Stimulated activated CD4-positive, alpha-beta T cell treated with anti-CD3 and anti-CD28 coated beads, Interleukin-12 subunit alpha, Interleukin-12 subunit beta, amount 100 ng/mL, for 24 hours (primary cell): ENCODE measurements around the gene REX1BD.

Experiments used
- DNase-seq, 2 experiments: peaks; one replicate each; pipeline ENCODE4 v3.0.0-alpha.2; 2020; ENCODE audit warnings: low read depth in 2 of 2

Gene REX1BD

DNA sequence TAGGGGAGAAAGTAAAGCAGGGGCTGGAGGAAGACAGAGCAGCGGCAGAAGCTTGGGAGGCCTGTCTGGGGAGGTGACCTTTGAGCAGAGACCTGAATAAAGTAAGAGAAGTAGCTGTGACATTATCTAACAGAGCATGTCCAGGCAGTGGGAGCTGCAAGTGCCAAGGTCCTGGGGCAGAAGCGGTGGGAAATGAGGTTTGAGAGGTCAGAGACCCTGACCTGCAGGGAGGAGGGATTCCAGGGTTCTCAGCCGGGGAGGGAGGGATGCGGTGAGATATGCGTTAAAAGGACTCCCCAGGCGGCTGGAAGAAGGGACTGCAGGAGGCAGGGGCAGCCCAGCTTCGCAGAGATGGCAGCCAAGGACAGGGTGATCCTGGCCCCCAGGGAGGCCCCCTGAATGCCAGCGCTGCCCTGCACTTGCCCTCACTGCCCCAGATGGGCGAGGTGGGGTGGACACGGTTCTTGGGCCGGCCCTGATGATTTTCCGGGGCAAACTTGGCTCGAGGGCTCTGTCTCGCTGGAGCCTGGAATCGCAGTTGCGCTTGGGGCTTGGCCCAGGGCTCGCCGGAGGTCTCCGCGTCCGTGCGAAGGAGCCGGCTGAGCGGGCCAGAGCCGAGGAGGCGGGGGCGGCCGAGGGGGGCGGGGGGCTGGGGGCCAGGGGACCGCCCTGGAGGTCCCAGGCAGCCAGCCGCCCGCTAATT, 14.8 kb downstream of the REX1BD start:
- DNase-seq = no peak

DNA sequence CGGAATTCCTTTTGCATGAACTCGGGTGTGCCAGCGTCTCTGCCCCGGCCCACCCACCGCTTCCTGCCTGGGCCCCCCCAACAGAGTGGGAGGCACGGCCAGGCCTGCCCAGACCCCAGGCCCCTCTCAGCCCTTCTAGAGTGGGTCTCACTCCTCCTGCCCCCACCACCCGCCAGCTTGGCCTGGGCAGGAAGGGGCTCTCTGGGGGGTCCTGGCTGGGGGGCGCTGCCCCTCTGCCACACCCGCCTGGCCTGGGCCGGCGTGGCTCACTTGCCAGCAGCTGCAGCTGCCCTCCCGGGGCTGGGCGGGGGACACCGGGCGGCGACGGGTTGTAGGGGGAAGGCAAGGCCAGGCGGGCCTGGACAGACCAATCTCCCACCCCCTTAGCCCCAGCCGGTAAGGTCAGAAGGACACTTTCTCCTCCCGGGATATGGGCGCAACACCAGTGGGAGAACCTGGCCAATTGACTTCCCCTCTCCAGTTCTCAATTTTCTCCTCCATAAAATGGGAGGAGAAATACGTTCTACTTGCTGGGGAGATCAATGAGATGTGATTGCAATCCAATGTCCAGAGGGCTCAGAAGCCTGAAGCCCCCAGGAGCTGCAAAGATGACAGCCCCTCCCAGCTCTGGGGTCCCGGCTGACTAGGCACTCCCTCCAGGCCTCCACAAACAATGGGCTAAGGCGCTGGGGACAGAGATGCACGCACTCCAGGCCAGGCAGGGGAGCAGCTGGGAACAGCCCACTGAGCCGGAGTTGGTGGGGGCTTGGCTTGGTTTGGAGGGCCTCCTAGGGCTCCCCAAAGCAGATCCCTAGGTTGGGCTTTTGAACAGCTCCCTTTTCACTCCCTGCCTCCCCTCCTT, 15.6 kb downstream of the REX1BD start:
- DNase-seq = no peak

DNA sequence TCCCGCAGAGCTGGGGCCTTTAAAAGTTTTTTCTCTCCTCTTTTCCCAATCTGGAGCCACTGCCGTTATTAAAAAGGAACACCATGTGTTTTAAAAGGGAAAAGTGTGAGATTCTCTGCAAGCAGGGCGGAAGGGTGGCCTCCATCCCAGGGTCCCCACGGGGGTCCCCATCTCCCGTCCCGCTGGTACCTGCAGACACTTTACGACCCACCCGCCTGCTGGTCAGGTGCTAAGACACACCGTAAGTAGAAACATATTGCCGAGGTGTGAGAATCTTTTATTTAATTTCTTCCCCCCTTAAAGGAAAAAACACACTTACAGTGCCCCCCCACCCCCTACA, 16.2 kb downstream of the REX1BD start:
- DNase-seq = no peak

DNA sequence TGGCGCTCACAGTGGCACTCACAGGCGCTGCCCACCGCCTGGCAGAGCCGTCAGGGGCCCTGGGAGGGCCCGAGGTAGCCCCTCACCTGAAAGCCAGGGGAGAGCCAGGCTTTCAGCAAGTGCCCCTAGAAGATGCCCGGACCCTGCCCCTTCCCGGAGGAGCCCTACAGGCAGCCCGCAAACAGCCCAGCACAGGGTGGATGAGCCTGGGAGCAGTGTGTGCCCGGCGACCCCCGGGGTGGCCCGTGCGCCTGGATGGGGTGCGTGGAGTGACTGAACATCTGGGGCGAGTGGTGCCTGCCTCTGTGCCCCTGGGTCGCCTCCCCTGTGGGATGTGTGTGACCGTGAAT, 16.6 kb downstream of the REX1BD start:
- no peak for DNase-seq

DNA sequence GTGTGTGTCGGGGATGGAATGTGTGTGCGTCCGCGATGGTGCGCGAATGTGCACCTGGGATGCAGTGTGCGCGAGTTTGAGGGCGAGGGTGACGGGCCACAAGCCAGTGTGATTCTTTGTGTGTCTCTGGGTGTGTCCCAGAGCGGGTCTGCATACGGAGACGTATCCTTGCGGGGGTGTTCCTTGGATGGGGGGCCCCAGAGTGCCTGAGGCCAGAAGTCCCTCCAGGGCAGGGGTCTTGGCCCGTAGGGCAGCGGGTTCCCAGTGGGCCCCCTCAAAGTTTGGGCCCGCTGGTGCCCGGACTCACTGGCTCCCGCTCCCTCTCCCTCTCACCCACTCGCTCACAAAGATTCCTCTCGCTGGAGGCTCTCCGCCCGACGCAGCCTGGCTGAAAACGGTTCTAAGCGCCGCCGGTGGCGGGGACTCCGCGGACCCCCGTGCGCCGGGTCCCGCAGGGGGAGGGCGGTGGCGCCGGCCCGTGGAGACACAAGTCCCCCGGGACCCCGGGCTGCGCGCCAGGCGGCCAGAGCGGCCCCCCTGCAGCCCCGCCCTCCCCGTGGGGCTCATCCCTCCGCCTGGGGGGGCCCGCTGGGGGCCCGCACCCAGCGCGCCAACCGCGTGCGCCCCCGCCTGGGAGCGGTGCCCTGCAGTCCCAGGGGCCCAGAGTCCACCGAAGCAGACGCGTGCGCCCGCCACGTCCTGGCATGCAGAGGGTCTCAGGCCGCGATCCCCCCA, 17.1 kb downstream of the REX1BD start:
- DNase-seq = no peak

DNA sequence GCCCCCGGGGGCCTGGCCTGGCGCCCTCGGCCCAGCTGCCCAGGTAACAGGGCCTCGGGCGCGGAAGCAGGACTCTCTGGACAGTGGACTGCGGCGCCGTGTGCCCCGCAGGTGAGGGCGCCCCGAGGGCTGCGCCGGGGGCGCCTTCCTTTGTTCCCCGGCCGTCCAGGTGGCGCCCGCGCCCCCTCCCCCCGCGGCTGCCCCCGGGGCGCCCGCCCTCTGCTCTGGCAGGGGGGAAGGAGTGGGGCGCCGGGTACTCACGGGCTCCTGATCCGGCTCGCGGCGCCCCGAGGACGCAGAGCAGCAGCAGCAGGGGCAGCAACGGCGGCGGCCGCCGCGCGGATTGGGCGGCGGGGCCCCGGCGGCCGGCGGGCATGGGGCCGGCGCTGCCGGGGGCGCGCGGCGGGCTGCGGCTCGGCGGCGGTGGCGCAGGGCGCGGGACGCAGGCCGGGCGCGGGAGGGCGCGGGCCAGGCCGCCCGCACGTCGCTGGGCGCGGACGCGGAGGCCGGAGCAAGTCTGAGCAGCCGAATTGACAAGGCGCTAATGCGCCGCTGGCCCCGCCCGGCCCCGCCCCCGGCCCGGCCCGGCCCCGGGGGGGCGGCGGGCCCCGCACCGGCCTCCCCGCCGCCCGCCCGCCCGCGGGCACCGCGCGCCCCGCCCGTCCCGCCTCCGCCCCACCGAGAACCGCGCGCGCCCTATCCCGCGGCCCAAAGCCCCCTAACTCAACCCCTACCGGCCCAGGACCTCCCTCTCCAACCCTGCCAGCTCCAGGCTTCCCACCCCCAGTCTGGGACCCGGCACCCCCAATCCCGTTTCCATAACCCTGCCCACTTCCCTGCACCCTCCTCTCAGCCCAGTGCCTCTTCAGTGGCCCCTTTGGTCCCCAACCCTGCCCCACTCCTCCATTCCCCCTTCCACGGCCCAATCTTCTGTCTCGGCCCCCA, 18.0 kb downstream of the REX1BD start, which contains the start of gene CRLF1:
CRLF1 (minus strand) TSS at position 519 of the 945 bp plus-strand sequence; CDS start at position 376, 143 bp downstream.
- no peak for DNase-seq

DNA sequence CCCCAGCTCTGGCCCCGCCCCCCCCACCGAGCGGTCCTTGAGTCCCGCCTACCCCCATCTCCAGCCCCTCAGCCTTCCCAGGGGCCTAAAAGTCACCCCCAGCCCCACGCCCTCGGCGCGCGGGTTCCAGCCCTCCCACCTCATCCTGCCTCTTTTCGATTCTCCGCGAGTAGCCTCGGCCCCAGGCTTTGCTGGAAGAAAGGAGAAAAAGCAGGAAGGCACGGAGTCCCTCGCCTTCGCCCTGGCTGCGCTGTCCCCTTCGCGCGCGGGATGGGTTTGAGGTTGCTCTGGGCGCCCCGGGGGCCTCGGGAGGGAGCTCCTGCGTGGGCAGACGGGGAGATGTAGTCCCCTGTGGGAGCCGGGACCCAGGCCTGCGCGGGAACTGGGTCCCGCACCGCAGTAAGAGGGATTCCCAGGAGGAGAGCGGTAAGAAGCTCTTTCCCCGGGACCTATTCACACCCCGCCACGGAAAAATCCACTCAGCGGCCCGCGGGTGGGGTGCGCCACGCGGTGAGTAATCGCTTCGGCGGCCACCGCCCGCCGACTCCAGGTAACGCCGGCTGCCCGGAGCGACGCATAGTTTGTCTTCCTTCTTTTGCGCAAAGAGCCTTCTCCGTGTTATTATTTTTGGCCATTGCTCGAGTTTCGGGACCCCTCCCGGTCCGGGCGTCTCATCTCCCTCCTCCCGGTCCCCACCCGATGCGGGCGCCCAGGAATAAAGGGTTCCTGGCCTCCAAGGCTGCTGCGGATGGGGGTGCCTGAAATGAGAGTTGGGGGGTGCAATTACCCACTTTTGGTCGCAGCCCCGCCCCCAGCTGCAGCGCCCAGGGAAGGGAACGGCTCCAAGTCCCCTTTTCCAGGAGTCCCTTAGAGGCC, 18.9 kb downstream of the REX1BD start:
- no peak for DNase-seq

DNA sequence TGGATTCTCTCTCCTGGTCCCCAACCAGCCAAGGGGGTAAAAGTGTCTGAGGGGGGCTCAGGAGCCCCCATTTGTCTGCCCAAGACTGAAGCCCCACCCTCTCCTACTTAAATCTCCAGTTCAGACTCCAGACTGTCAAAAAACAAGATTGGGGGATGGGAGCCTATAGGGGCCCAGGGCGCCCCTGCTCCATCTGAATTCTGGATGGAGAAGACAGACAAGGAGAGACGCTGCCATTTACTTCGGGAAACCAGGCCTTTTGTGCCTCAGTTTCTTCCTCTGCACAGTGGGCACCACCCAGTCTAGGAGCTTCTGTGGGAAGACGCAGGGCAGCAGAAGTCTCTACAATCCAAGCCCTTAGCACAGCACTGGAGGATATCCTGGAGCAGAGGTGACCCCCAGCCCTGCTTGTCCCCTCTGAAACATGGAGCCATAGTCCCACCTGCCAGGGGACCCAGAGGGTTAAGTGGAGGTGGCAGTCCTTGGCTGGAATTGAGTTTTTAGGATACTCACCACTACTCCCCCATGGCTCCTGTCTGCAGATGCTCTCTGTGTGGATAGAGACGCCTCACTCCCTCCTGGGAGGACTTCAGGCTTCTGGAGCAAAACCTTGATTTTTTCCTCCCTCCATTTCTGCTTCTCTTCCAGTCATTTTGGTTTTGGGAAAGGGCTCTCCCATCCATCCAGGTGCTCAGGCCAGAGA, 19.7 kb downstream of the REX1BD start:
- no peak for DNase-seq

DNA sequence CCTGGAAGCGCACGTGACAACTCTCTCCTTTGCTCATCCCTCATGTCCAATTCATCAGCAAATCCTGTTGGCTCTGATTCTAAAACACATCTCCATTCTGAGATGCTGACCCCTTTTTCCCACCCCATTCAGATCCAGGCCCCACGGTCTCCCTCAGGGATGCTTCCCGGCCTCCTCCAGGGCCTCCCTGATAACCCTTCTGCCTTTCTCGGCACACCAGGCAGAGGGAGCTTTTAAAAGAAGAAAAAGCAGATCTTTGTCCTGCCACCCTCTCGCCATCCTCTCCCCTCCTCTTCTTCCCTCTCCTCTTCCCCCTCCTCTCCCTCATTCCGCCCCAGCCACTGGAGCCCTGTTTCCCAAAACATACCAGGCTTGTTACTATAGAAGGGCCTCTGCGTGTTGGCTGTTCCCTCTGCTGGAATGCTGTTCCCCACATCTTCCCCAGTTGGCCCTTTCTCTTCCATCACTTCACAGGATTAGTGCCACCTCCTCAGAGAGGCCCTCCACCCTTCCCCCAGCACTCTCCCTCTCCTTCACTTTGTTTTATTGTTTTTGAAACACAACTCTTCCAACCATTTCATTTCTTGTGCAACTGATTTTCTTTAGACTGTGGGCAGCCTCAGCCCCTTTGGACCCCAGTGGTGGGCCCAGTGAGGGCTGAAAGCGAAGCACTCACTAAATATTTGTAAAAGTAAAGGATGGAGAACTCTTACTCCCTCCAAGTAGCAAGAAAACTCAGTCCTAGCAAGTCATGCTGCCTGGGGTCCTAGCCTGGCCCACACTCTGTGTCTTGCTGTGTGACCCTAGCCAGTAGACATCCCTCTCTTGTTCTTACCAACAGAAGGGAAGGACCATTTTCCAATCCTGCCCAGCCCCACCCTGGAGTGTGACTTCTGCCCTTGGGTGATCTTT, 20.5 kb downstream of the REX1BD start:
- DNase-seq = no peak

DNA sequence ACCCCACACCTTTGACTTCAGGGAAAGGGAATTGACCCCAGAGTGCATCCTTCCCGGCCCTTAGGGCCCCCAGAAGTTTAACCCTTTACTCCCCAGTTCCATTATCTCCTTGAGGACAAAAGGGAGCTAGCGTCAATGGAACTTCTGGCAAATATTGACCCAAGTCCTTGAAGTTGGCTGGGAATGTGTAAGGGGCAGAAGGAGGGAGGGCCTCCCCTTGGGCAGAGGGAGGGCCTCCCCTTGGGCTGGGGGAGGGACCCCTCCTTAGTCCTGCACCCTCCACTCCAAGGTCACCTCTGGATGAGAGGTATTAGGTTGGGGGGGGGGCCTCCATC, 21.1 kb downstream of the REX1BD start:
- DNase-seq = no peak

DNA sequence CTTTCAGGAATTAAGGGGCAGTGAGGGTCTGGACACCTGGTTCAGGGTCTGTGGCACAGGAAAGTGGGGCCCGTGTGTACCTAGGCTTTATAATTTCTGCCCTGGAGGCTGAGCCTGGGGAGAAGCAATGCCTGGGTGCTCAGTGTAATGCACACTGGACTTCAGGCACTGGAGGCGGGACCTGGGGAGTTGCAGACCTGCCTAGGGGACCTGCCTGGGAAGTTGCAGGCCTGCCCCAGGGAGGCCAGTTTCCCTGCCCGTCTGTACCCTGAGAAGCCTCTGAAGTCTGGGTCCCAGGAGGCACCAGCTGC, 21.6 kb downstream of the REX1BD start:
- DNase-seq = no peak

DNA sequence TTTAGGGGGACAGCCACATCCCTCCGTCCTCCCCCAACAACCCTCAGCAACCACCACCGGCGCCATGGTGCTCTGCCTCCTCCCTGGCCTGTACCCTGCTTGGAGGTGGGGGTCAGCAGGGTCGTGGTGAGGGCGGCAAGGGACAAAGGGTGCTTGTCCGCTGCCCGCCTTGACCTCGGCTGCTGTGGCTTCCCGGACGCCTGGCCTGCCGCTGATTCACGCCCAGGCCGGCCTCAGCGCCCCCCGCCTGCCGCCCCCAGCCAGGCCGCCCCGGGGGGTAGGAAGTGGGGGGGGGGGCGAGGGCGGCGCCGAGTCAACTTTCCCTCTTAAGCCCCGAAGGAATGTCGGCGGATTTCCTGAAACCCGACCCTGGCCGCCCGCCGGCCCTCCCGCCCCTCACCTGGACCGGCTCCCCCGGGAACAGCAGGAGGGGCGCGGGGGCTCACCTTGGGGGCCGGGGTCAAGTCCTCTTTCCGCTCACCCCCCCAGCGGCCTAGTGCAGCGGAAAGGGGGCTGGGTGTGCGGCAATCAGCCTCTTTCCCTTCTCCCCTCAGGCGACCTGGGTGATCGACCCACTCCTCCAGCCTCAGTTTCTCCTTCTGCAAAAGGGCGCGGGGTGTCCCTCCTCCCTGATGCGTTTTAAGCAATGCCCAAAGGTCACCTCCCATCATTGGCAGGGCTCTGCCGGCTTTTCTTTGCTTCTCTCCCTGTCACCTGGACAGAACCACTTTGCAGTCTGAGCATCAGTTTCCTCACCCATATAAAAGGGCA, 22.1 kb downstream of the REX1BD start:
- no peak for DNase-seq

DNA sequence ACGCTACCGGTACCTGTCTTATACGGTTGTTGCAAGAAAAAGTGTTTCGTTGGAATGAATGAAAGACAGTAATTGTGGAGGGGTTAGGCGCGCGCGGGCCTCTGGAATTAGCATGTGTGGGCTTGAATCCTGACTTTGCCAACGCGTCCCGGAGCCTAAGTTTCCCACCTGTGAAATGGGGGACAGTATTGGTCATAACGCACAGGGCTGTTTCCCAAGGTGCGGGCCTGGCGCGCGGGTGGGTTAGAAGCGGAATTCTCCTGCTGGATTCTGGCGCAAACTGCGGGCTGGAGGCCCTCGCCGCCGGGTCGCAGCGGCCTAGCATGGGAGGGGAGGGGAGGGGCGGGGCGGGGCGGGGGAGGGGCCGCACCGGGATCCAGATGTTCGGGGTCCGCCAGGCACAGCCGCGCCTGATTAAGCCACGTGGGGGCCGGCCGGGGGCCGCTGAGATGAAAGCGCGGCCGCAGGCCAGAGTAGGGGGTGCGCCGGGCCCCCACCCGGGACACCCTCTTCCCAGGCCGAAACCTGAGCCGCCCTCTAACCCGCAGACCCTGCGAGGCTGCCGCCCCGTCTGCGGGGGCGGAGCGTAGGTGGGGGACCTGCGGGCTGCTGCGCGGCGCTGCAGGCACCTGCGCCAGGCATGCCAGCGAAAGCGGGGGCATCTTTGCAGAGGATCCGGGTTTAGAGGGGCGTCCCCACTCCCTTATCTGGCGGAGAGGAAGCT, 22.9 kb downstream of the REX1BD start:
- DNase-seq = no peak

DNA sequence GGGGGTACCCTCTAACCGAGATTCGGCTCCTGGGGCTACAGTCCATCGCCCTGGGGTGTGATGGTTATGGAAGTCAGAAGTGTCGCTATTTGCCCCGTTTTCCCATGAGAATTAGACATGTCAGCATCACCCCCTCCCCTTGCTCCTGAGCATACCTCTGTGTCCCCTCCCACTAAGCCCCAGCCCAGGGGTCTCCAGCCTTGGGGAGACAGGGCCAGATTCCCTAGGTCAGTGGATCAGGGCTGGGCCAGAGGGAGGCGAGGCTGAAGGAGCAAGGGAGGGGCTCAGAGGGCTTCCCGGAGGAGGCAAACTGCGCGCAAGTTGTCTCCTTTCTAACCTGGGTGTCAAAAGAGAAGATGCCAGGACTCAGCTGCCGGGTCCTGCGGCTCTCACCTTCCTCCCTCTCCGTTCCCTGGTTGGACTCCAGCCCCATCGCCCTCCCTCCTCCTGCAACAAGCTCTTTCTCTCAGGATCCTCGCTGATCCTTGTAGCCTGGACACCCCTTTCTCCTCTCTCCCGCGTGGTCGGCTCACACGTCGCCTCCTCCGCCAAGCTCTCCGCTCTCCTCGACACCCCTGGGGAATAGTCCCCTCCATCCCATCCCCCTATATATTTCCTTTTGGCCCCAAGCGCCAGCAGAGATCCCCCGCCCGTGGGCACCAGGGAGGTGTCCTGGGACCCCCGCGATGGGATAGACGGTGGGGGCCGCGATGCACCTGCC, 23.6 kb downstream of the REX1BD start:
- no peak for DNase-seq

DNA sequence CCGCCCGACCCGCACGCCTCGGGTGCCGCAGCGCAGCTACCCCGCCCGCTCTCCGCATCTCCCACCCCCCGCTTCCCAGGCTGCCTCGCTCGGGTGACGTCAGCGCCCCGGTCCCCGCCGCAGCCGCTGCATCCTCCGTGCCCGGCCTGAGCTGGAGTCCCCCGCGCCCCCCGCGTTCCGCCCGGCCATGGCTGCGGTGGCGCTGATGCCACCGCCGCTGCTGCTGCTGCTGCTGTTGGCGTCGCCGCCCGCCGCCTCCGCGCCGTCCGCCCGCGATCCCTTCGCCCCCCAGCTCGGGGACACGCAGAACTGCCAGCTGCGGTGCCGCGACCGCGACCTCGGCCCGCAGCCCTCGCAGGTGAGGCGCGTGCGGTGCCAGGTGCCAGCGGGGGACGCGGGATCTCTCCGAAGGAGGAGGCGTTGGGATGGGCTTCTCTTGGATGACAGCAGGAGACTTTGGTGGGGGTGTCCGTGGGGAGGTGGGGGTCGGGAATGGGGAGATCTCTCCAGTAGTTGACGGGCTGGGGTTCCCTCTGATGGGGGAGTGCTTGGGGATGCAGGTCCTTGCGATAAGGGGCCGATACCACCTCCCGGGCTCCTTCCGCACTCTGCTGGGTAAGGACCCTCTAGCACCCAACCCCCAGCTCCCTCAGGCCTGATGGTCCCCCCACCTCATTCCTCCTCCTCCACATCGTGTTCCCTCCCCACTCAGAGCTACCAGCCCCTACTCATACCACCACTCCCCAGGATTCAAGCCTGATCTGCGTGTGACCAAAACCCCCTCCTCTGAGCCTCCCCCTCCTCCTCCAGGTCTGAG, 24.4 kb downstream of the REX1BD start, which contains the start of gene TMEM59L:
TMEM59L (plus strand) TSS at position 99 of the 817 bp plus-strand sequence; CDS start at position 188, 89 bp downstream.
- no peak for DNase-seq
